ENCODE data around the gene BCL11B. TPM values are rescaled to one million over a fixed set of nuclear protein-coding genes. Genes with fewer than 3 reads are reported as not detected.

Gene BCL11B
- total and polyA plus RNA-seq, 2 experiments from 2014 or later = 0.28 to 3.2 TPM

GRCh38 chr14:99265571-99265970 is 6.4 kb downstream of the BCL11B start:
- Histone ChIP-seq H2AFZ (no peak overlapping the region), H3K9me3 (ENCODE audit: low read depth) (no peaks in the 10 kb centered on the region), H4K20me1 (ENCODE audit: insufficient read depth, poor library complexity, severe bottlenecking) (no peaks in the 10 kb centered on the region), H3K4me3 (no peak overlapping the region), H3K4me1 (ENCODE audit: insufficient read depth) (no peaks in the 10 kb centered on the region), H3K36me3 (replicated peaks; ENCODE audit: insufficient read depth, low read depth) (no peaks in the 10 kb centered on the region), H3K9me2 (replicated peaks; ENCODE audit: insufficient read depth) (no peaks in the 10 kb centered on the region), H3K27me3 (peaks cover 20% of the 10 kb centered on the region), H3K79me2 (peaks cover 47% of the 10 kb centered on the region), H3K27ac (no peak overlapping the region), H3K4me2 (peak overlapping the region; percentile 81)
- WGBS (ENCODE audit: low lambda C conversion rate, missing lambda C conversion rate) = 73% methylated on average over 10 of the region's 10 CpGs
- TF ChIP-seq CTCF (IDR thresholded peaks at IDR 0.05; ENCODE audit: poor library complexity) (no peak), EZH2 (IDR thresholded peaks at IDR 0.05; ENCODE audit: borderline replicate concordance) (no peak), EZH2phosphoT487 (IDR thresholded peaks at IDR 0.05; ENCODE audit: low read depth, severe bottlenecking, unreplicated experiment) (no peak)
- DNase-seq (ENCODE audit: low spot score) = no peak

- Histone ChIP-seq H3K36me3 (replicated peaks; ENCODE audit: insufficient read depth, low read depth) (no peaks in the 10 kb centered on the region), H2AFZ (no peak overlapping the region), H3K79me2 (peaks cover 49% of the 10 kb centered on the region), H3K27me3 (peaks cover 20% of the 10 kb centered on the region), H3K4me3 (no peak overlapping the region), H3K4me1 (ENCODE audit: insufficient read depth) (no peaks in the 10 kb centered on the region), H3K4me2 (no peak overlapping the region), H4K20me1 (ENCODE audit: insufficient read depth, poor library complexity, severe bottlenecking) (no peaks in the 10 kb centered on the region), H3K9me3 (ENCODE audit: low read depth) (no peaks in the 10 kb centered on the region), H3K27ac (no peak overlapping the region), H3K9me2 (replicated peaks; ENCODE audit: insufficient read depth) (no peaks in the 10 kb centered on the region)
- no peak for DNase-seq (ENCODE audit: low spot score)
- TF ChIP-seq EZH2phosphoT487 (IDR thresholded peaks at IDR 0.05; ENCODE audit: low read depth, severe bottlenecking, unreplicated experiment) = no peak
- TF ChIP-seq EZH2 (IDR thresholded peaks at IDR 0.05; ENCODE audit: borderline replicate concordance) = no peak
- no peak for TF ChIP-seq CTCF (IDR thresholded peaks at IDR 0.05; ENCODE audit: poor library complexity)
- whole genome bisulfite sequencing (ENCODE audit: low lambda C conversion rate, missing lambda C conversion rate) = 86% methylated on average over 17 of the region's 17 CpGs
Measured at GRCh38 chr14:99264691-99265450, 7.1 kb downstream of the BCL11B start.

GRCh38 chr14:99263564-99264330 is 8.2 kb downstream of the BCL11B start:
- Histone ChIP-seq H3K4me2 (no peak overlapping the region), H3K9me2 (replicated peaks; ENCODE audit: insufficient read depth) (no peaks in the 10 kb centered on the region), H4K20me1 (ENCODE audit: insufficient read depth, poor library complexity, severe bottlenecking) (no peaks in the 10 kb centered on the region), H3K36me3 (replicated peaks; ENCODE audit: insufficient read depth, low read depth) (no peaks in the 10 kb centered on the region), H3K27me3 (peaks cover 15% of the 10 kb centered on the region), H3K9me3 (ENCODE audit: low read depth) (no peaks in the 10 kb centered on the region), H2AFZ (no peak overlapping the region), H3K27ac (no peak overlapping the region), H3K4me3 (no peak overlapping the region), H3K79me2 (peaks cover 54% of the 10 kb centered on the region), H3K4me1 (ENCODE audit: insufficient read depth) (no peaks in the 10 kb centered on the region)
- no peak for DNase-seq (ENCODE audit: low spot score)
- TF ChIP-seq EZH2phosphoT487 (IDR thresholded peaks at IDR 0.05; ENCODE audit: low read depth, severe bottlenecking, unreplicated experiment) = no peak
- TF ChIP-seq CTCF (IDR thresholded peaks at IDR 0.05; ENCODE audit: poor library complexity) = no peak
- TF ChIP-seq EZH2 (IDR thresholded peaks at IDR 0.05; ENCODE audit: borderline replicate concordance) = no peak
- 80% methylated on average over 8 of the region's 8 CpGs for WGBS (ENCODE audit: low lambda C conversion rate, missing lambda C conversion rate)
